PC-9 (cell line): ENCODE measurements around the gene ZFP3.

ENCODE experiments used
- CTCF ChIP-seq: fragments of 200-600 bp; sonication (generic); conservative IDR thresholded peaks from 2 replicates; pipeline ENCODE4 v1.6.1; 2017; ENCODE audit warnings: mixed run types, antibody characterized with exemption, mild to moderate bottlenecking, moderate library complexity
- EZH2 ChIP-seq: fragments of 200-600 bp; sonication (generic); IDR thresholded peaks from 2 replicates; pipeline ENCODE4 v1.8.0; 2017; ENCODE audit warnings: antibody characterized with exemption, low read depth

- TF ChIP-seq EZH2 (no peak), CTCF (no peak)
Measured at GRCh38 chr17:5100832-5101231, 22.6 kb downstream of the ZFP3 start.
